SK-N-SH treated with all-trans-retinoic acid at 6 μM for 48 hours (cell line): ENCODE measurements around the gene WFDC1.

Experiments
- ATAC-seq: fragments of 200-7000 bp; cut with Tn5 transposase; 3 replicates; pipeline ENCODE4 v1.9.1; 2020; ENCODE audit warnings: mild to moderate bottlenecking, moderate library complexity
- ARNTL ChIP-seq: fragments of 450-650 bp; formaldehyde crosslinking; IDR thresholded peaks from 2 replicates; pipeline ENCODE4 v1.5.0; 2020; ENCODE audit warnings: low read depth, mild to moderate bottlenecking, moderate library complexity, borderline replicate concordance
- BACH2 ChIP-seq: fragments of 250-450 bp; sonication (Bioruptor Pico); IDR thresholded peaks from 2 replicates; pipeline ENCODE4 v1.9.0; 2021; ENCODE audit warnings: mild to moderate bottlenecking, borderline replicate concordance
- CREB5 ChIP-seq: fragments of 250-450 bp; sonication (Bioruptor Pico); IDR thresholded peaks from 2 replicates; pipeline ENCODE4 v1.5.1; 2020; ENCODE audit warnings: low read depth, mild to moderate bottlenecking, moderate library complexity
- CSDC2 ChIP-seq: fragments of 250-450 bp; sonication (Bioruptor Pico); IDR thresholded peaks from 2 replicates; pipeline ENCODE4 v1.5.0; 2020; ENCODE audit warnings: mild to moderate bottlenecking, moderate library complexity
- ESRRG ChIP-seq: fragments of 250-450 bp; sonication (Bioruptor Pico); IDR thresholded peaks from 2 replicates; pipeline ENCODE4 v1.6.1; 2021; ENCODE audit warnings: mild to moderate bottlenecking
- GLIS3 ChIP-seq: fragments of 250-450 bp; sonication (Bioruptor Pico); IDR thresholded peaks from 2 replicates; pipeline ENCODE4 v1.5.0; 2020; ENCODE audit warnings: mild to moderate bottlenecking, moderate library complexity
- ISL1 ChIP-seq: fragments of 250-450 bp; sonication (Bioruptor Pico); IDR thresholded peaks from 2 replicates; pipeline ENCODE4 v2.1.2; 2022; ENCODE audit warnings: mild to moderate bottlenecking, moderate library complexity
- OSR1 ChIP-seq: fragments of 250-450 bp; sonication (Bioruptor Pico); IDR thresholded peaks from 2 replicates; pipeline ENCODE4 v1.8.0; 2022; ENCODE audit warnings: moderate library complexity, mild to moderate bottlenecking, inconsistent platforms
- PPARA ChIP-seq: fragments of 250-450 bp; sonication (Bioruptor Pico); IDR thresholded peaks from 2 replicates; pipeline ENCODE4 v1.5.0; 2020; ENCODE audit warnings: mild to moderate bottlenecking, borderline replicate concordance
- RARB ChIP-seq: fragments of 250-450 bp; sonication (Bioruptor Pico); IDR thresholded peaks from 2 replicates; pipeline ENCODE4 v1.8.0; 2021; ENCODE audit warnings: mild to moderate bottlenecking, moderate library complexity
- TCF4 ChIP-seq: fragments of 250-450 bp; sonication (Bioruptor Pico); IDR thresholded peaks from 2 replicates; pipeline ENCODE4 v1.8.0; 2021; ENCODE audit warnings: mild to moderate bottlenecking, moderate library complexity, borderline replicate concordance
- TOX ChIP-seq: fragments of 250-450 bp; sonication (Bioruptor Pico); IDR thresholded peaks from 2 replicates; pipeline ENCODE4 v1.8.0; 2021; ENCODE audit warnings: mild to moderate bottlenecking, moderate library complexity, borderline replicate concordance
- TSHZ2 ChIP-seq: fragments of 250-450 bp; sonication (Bioruptor Pico); IDR thresholded peaks from 2 replicates; pipeline ENCODE4 v1.5.0; 2020; ENCODE audit warnings: mild to moderate bottlenecking, moderate library complexity
- ZC3H10 ChIP-seq: fragments of 250-450 bp; sonication (Bioruptor Pico); IDR thresholded peaks from 2 replicates; pipeline ENCODE4 v1.5.1; 2021; ENCODE audit warnings: mild to moderate bottlenecking, moderate library complexity
- ZFP3 ChIP-seq: fragments of 250-450 bp; sonication (Bioruptor Pico); IDR thresholded peaks from 2 replicates; pipeline ENCODE4 v1.5.0; 2020; ENCODE audit warnings: mild to moderate bottlenecking, moderate library complexity
- ZFP30 ChIP-seq: fragments of 450-650 bp; formaldehyde crosslinking; IDR thresholded peaks from 2 replicates; pipeline ENCODE4 v1.5.0; 2022; ENCODE audit warnings: mild to moderate bottlenecking, moderate library complexity
- ZNF565 ChIP-seq: fragments of 450-650 bp; formaldehyde crosslinking; conservative IDR thresholded peaks from 2 replicates; pipeline ENCODE4 v1.5.0; 2020; ENCODE audit warnings: low read depth, mild to moderate bottlenecking, moderate library complexity
- ZNF70 ChIP-seq: fragments of 450-650 bp; formaldehyde crosslinking; IDR thresholded peaks from 2 replicates; pipeline ENCODE4 v1.5.0; 2020; ENCODE audit warnings: mild to moderate bottlenecking, moderate library complexity
- ZNF8 ChIP-seq: fragments of 450-650 bp; formaldehyde crosslinking; IDR thresholded peaks from 2 replicates; pipeline ENCODE4 v1.5.0; 2020; ENCODE audit warnings: mild to moderate bottlenecking, moderate library complexity
- TF ChIP-seq, protein P1 (sequence below): fragments of 250-450 bp; sonication (Bioruptor Pico); IDR thresholded peaks from 2 replicates; pipeline ENCODE4 v1.8.0; 2021; ENCODE audit warnings: low read depth, mild to moderate bottlenecking, moderate library complexity, borderline replicate concordance
- TF ChIP-seq, protein P2 (sequence below): fragments of 250-450 bp; sonication (Bioruptor Pico); IDR thresholded peaks from 2 replicates; pipeline ENCODE4 v1.8.0; 2020; ENCODE audit warnings: mild to moderate bottlenecking, moderate library complexity, borderline replicate concordance
- TF ChIP-seq, protein P3 (sequence below): fragments of 250-450 bp; sonication (Bioruptor Pico); IDR thresholded peaks from 2 replicates; pipeline ENCODE4 v1.5.1; 2021; ENCODE audit warnings: mild to moderate bottlenecking, moderate library complexity

The WFDC1 gene

GRCh38 chr16:84262031-84262430 is 32.6 kb upstream of the WFDC1 start:
- ATAC-seq, result no peak
- no peak for TF ChIP-seq ESRRG (CRISPR knock-in tag)
- TF ChIP-seq, protein P1, sequence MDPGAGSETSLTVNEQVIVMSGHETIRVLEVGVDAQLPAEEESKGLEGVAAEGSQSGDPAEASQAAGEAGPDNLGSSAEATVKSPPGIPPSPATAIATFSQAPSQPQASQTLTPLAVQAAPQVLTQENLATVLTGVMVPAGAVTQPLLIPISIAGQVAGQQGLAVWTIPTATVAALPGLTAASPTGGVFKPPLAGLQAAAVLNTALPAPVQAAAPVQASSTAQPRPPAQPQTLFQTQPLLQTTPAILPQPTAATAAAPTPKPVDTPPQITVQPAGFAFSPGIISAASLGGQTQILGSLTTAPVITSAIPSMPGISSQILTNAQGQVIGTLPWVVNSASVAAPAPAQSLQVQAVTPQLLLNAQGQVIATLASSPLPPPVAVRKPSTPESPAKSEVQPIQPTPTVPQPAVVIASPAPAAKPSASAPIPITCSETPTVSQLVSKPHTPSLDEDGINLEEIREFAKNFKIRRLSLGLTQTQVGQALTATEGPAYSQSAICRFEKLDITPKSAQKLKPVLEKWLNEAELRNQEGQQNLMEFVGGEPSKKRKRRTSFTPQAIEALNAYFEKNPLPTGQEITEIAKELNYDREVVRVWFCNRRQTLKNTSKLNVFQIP (CRISPR knock-in tag), result no peak
- TF ChIP-seq CREB5, result no peak
- TF ChIP-seq ZNF70 (CRISPR knock-in tag), result no peak
- no peak for TF ChIP-seq ZC3H10 (CRISPR knock-in tag)
- TF ChIP-seq TSHZ2 (CRISPR knock-in tag), result no peak
- TF ChIP-seq GLIS3, result no peak
- TF ChIP-seq OSR1, result no peak
- no peak for TF ChIP-seq CSDC2 (CRISPR knock-in tag)
- no peak for TF ChIP-seq TOX (CRISPR knock-in tag)
- no peak for TF ChIP-seq ZNF8
- TF ChIP-seq BACH2 (CRISPR knock-in tag), result no peak
- TF ChIP-seq ZFP30 (CRISPR knock-in tag), result no peak
- no peak for TF ChIP-seq PPARA (CRISPR knock-in tag)
- TF ChIP-seq ZNF565 (CRISPR knock-in tag), result no peak
- no peak for TF ChIP-seq ISL1

GRCh38 chr16:84262939-84263338 is 31.7 kb upstream of the WFDC1 start:
- TF ChIP-seq ARNTL (CRISPR knock-in tag), result no peak
- TF ChIP-seq ZNF565 (CRISPR knock-in tag), result no peak
- no peak for TF ChIP-seq ZNF8
- TF ChIP-seq ZFP3 (CRISPR knock-in tag), result no peak
- no peak for TF ChIP-seq ISL1
- TF ChIP-seq OSR1, result no peak
- TF ChIP-seq TOX (CRISPR knock-in tag), result no peak
- TF ChIP-seq, protein P2, sequence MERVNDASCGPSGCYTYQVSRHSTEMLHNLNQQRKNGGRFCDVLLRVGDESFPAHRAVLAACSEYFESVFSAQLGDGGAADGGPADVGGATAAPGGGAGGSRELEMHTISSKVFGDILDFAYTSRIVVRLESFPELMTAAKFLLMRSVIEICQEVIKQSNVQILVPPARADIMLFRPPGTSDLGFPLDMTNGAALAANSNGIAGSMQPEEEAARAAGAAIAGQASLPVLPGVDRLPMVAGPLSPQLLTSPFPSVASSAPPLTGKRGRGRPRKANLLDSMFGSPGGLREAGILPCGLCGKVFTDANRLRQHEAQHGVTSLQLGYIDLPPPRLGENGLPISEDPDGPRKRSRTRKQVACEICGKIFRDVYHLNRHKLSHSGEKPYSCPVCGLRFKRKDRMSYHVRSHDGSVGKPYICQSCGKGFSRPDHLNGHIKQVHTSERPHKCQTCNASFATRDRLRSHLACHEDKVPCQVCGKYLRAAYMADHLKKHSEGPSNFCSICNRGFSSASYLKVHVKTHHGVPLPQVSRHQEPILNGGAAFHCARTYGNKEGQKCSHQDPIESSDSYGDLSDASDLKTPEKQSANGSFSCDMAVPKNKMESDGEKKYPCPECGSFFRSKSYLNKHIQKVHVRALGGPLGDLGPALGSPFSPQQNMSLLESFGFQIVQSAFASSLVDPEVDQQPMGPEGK (CRISPR knock-in tag), result no peak
- ATAC-seq, result no peak

- ATAC-seq, result peak; percentile 100
- no peak for TF ChIP-seq BACH2 (CRISPR knock-in tag)
- TF ChIP-seq, protein P3, sequence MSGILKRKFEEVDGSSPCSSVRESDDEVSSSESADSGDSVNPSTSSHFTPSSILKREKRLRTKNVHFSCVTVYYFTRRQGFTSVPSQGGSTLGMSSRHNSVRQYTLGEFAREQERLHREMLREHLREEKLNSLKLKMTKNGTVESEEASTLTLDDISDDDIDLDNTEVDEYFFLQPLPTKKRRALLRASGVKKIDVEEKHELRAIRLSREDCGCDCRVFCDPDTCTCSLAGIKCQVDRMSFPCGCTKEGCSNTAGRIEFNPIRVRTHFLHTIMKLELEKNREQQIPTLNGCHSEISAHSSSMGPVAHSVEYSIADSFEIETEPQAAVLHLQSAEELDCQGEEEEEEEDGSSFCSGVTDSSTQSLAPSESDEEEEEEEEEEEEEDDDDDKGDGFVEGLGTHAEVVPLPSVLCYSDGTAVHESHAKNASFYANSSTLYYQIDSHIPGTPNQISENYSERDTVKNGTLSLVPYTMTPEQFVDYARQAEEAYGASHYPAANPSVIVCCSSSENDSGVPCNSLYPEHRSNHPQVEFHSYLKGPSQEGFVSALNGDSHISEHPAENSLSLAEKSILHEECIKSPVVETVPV (CRISPR knock-in tag), result no peak
- TF ChIP-seq TOX (CRISPR knock-in tag), result no peak
- no peak for TF ChIP-seq TCF4 (CRISPR knock-in tag)
- TF ChIP-seq ZFP30 (CRISPR knock-in tag), result no peak
- no peak for TF ChIP-seq OSR1
- TF ChIP-seq, protein P1 (CRISPR knock-in tag), result no peak
- TF ChIP-seq TSHZ2 (CRISPR knock-in tag), result no peak
- no peak for TF ChIP-seq ARNTL (CRISPR knock-in tag)
- TF ChIP-seq ZNF70 (CRISPR knock-in tag), result no peak
- no peak for TF ChIP-seq PPARA (CRISPR knock-in tag)
- TF ChIP-seq RARB (CRISPR knock-in tag), result no peak
- no peak for TF ChIP-seq ZNF565 (CRISPR knock-in tag)
Observed at GRCh38 chr16:84266451-84266850, 28.2 kb upstream of the WFDC1 start.
